Measurements from ENCODE around the gene VMAC. TPM values are rescaled to one million over a fixed set of nuclear protein-coding genes. Genes with fewer than 3 reads are reported as not detected.
"Not testable (repeated sequence)": the region's sequence is repeated elsewhere in the genome, so short reads cannot be mapped to it uniquely, and the experiment has no call there.

VMAC gene
- total RNA-seq, 1 experiment from 2014 or later = 3.2 TPM

GRCh38 chr19:5877882-5878281 lies 26.8 kb upstream of the VMAC start:
- Histone ChIP-seq H3K27me3 (replicated peaks) (no peaks in the 10 kb centered on the region), H3K36me3 (no peaks in the 10 kb centered on the region), H3K4me1 (replicated peaks) (peaks cover 66% of the 10 kb centered on the region)

GRCh38 chr19:5880196-5880595 lies 24.5 kb upstream of the VMAC start:
- H3K36me3 ChIP-seq = no peaks in the 10 kb centered on the region
- H3K9me3 ChIP-seq (replicated peaks) = no peaks in the 10 kb centered on the region
- peak in 1 of 2 experiments; percentile 35 for DNase-seq (ENCODE audit: low read depth in 1 of 2, low spot score in 2 of 2)
- no peak overlapping the region for H3K4me3 ChIP-seq
- H3K4me1 ChIP-seq (replicated peaks) = peaks cover 67% of the 10 kb centered on the region
- no peak overlapping the region for H3K27ac ChIP-seq
- H3K27me3 ChIP-seq (replicated peaks) = no peaks in the 10 kb centered on the region

More at GRCh38 chr19:5877882-5878281, 26.8 kb upstream of the VMAC start:
- Histone ChIP-seq H3K4me3 (no peak overlapping the region), H3K27ac (no peak overlapping the region), H3K9me3 (replicated peaks) (peaks cover 4% of the 10 kb centered on the region)
- DNase-seq (ENCODE audit: low read depth in 1 of 2, low spot score in 2 of 2) = no peak

- H3K36me3 ChIP-seq = no peaks in the 10 kb centered on the region
- peak; percentile 91 to 94 for DNase-seq (ENCODE audit: low read depth in 1 of 2, low spot score in 2 of 2)
- peaks cover 64% of the 10 kb centered on the region for H3K4me1 ChIP-seq (replicated peaks)
- H3K4me3 ChIP-seq = no peak overlapping the region
- no peaks in the 10 kb centered on the region for H3K9me3 ChIP-seq (replicated peaks)
- H3K27me3 ChIP-seq (replicated peaks) = no peaks in the 10 kb centered on the region
- peak overlapping the region; percentile 37; the same call in 1 of the 2 replicates for H3K27ac ChIP-seq
Measured at GRCh38 chr19:5880604-5881078, 24.0 kb upstream of the VMAC start.

GRCh38 chr19:5881543-5882299 lies 23.0 kb upstream of the VMAC start:
- Histone ChIP-seq H3K36me3 (no peaks in the 10 kb centered on the region), H3K9me3 (replicated peaks) (no peaks in the 10 kb centered on the region), H3K27me3 (replicated peaks) (no peaks in the 10 kb centered on the region), H3K27ac (no peak overlapping the region), H3K4me3 (no peak overlapping the region), H3K4me1 (replicated peaks) (peaks cover 69% of the 10 kb centered on the region)
- DNase-seq (ENCODE audit: low read depth in 1 of 2, low spot score in 2 of 2) = no peak

- no peak overlapping the region for H3K27ac ChIP-seq
- no peaks in the 10 kb centered on the region for H3K36me3 ChIP-seq
- no peaks in the 10 kb centered on the region for H3K27me3 ChIP-seq (replicated peaks)
- H3K4me3 ChIP-seq = no peak overlapping the region
- peak in 1 of 2 experiments; percentile 45 for DNase-seq (ENCODE audit: low read depth in 1 of 2, low spot score in 2 of 2)
- H3K9me3 ChIP-seq (replicated peaks) = no peaks in the 10 kb centered on the region
- H3K4me1 ChIP-seq (replicated peaks) = peaks cover 68% of the 10 kb centered on the region
Measured at GRCh38 chr19:5882421-5882968, 22.2 kb upstream of the VMAC start.

GRCh38 chr19:5883157-5883873 lies 21.4 kb upstream of the VMAC start:
- DNase-seq (ENCODE audit: low read depth in 1 of 2, low spot score in 2 of 2) = peak; percentile 60 to 62
- not testable (repeated sequence) for H3K4me3 ChIP-seq; H3K9me3 ChIP-seq (replicated peaks); H3K27me3 ChIP-seq (replicated peaks); H3K36me3 ChIP-seq; H3K27ac ChIP-seq
- peaks cover 61% of the 10 kb centered on the region for H3K4me1 ChIP-seq (replicated peaks)

GRCh38 chr19:5884065-5884811 lies 20.4 kb upstream of the VMAC start:
- peaks cover 64% of the 10 kb centered on the region for H3K4me1 ChIP-seq (replicated peaks)
- H3K27me3 ChIP-seq (replicated peaks); DNase-seq (ENCODE audit: low read depth in 1 of 2, low spot score in 2 of 2); H3K27ac ChIP-seq; H3K4me3 ChIP-seq; H3K36me3 ChIP-seq; H3K9me3 ChIP-seq (replicated peaks): not testable (repeated sequence)

- DNase-seq (ENCODE audit: low read depth in 1 of 2, low spot score in 2 of 2) = peak; percentile 88 to 95
- peak overlapping the region; percentile 18 for H3K27ac ChIP-seq
- no peaks in the 10 kb centered on the region for H3K27me3 ChIP-seq (replicated peaks)
- H3K4me1 ChIP-seq (replicated peaks) = peaks cover 45% of the 10 kb centered on the region
- H3K9me3 ChIP-seq (replicated peaks) = no peaks in the 10 kb centered on the region
- H3K4me3 ChIP-seq = no peak overlapping the region
- H3K36me3 ChIP-seq = peaks cover 4% of the 10 kb centered on the region; the same call in 1 of the 2 replicates
Measured at GRCh38 chr19:5889288-5889971, 15.2 kb upstream of the VMAC start.

DNA sequence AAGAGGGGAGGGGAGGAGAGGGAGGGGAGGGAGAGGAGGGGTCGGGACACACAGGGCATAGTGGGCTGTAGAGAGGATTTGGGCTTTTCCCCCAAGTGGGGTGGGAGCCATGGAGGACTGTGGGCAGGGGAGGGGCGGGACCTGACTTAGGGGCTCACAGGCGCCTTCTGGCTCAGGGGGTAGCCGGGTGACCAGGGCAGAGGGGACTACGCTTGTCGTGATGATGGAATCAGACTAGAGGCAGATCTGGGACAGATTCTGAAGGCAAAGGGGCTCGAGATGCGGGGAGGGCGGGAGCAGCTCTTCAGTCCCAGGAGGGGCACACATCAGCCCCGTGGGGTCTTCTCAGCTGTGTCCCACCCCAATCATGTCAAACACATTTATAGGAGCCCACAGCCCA lies 14.6 kb upstream of the VMAC start:
- peaks cover 44% of the 10 kb centered on the region for H3K4me1 ChIP-seq (replicated peaks)
- H3K27me3 ChIP-seq (replicated peaks) = no peaks in the 10 kb centered on the region
- H3K36me3 ChIP-seq = peaks cover 11% of the 10 kb centered on the region
- H3K4me3 ChIP-seq = no peak overlapping the region
- no peaks in the 10 kb centered on the region for H3K9me3 ChIP-seq (replicated peaks)
- DNase-seq (ENCODE audit: low read depth in 1 of 2, low spot score in 2 of 2) = no peak
- peak overlapping the region; percentile 18 for H3K27ac ChIP-seq

GRCh38 chr19:5891572-5891937 lies 13.1 kb upstream of the VMAC start:
- H3K4me1 ChIP-seq (replicated peaks) = peaks cover 36% of the 10 kb centered on the region

DNA sequence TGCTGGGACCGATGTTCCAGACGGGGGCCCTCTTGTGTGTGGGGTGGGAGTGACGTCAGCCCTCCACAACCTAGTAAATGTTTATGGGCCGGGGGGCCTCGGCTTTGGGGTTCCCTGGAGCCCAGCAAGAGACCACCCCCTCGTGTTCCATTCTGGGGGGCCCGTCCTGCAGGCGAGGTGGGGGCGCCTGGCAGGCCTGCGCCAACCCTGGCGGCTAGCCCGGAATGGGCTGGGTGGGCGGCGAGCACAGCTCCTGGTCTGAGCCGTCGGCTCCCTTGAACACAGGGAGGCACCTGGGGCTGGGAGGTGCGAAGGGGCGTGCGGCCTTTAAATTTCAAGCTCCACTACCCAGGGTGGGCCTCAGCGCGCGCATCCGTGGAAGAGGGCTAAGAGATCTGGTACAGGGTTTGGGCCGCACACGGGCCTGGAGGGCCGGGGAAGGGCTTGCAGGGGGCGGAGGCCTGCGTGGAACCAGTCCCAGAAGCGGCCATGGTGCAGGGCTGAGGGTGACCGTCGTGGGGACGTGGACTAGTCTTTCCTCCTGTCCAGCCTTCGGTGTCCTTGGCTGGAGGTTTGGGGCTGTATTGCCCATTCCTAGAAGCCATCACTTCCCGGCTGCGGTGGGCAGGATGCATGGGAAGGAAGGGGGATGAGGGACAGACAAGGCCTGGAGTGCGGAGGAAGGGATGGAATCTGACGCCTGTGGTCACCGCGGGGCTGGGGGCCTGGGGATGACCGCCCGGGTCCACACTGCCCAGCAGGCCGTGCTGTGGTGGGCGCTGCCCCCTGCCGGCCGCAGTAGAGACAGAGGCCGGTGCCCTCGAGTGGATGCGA lies 12.5 kb upstream of the VMAC start:
- H3K4me3 ChIP-seq = no peak overlapping the region
- H3K27ac ChIP-seq = no peak overlapping the region
- peaks cover 35% of the 10 kb centered on the region for H3K4me1 ChIP-seq (replicated peaks)
- no peaks in the 10 kb centered on the region for H3K27me3 ChIP-seq (replicated peaks)
- H3K9me3 ChIP-seq (replicated peaks) = no peaks in the 10 kb centered on the region
- peaks cover 27% of the 10 kb centered on the region for H3K36me3 ChIP-seq
- peak; percentile 67 to 69 for DNase-seq (ENCODE audit: low read depth in 1 of 2, low spot score in 2 of 2)

More at GRCh38 chr19:5891572-5891937, 13.1 kb upstream of the VMAC start:
- Histone ChIP-seq H3K36me3 (peaks cover 21% of the 10 kb centered on the region), H3K27ac (no peak overlapping the region), H3K9me3 (replicated peaks) (no peaks in the 10 kb centered on the region), H3K4me3 (no peak overlapping the region), H3K27me3 (replicated peaks) (no peaks in the 10 kb centered on the region)
- no peak for DNase-seq (ENCODE audit: low read depth in 1 of 2, low spot score in 2 of 2)

- H3K4me1 ChIP-seq (replicated peaks) = peaks cover 35% of the 10 kb centered on the region
- H3K36me3 ChIP-seq = peaks cover 27% of the 10 kb centered on the region
- no peaks in the 10 kb centered on the region for H3K27me3 ChIP-seq (replicated peaks)
- H3K27ac ChIP-seq = no peak overlapping the region
- no peaks in the 10 kb centered on the region for H3K9me3 ChIP-seq (replicated peaks)
- no peak for DNase-seq (ENCODE audit: low read depth in 1 of 2, low spot score in 2 of 2)
- no peak overlapping the region for H3K4me3 ChIP-seq
Measured at GRCh38 chr19:5892772-5893275, 11.8 kb upstream of the VMAC start.
